Stimulated activated CD4-positive, alpha-beta T cell treated with anti-CD3 and anti-CD28 coated beads, Interleukin-1b, Interleukin-23, amount 100 ng/mL, for 24 hours (primary cell): ENCODE data around the gene DCST2.

Experiments used
- DNase-seq, 4 experiments: peaks; one replicate each; pipeline ENCODE4 v3.0.0-alpha.2; 2020; ENCODE audit warnings: low read depth in 4 of 4, low spot score in 1 of 4

Gene DCST2

DNA sequence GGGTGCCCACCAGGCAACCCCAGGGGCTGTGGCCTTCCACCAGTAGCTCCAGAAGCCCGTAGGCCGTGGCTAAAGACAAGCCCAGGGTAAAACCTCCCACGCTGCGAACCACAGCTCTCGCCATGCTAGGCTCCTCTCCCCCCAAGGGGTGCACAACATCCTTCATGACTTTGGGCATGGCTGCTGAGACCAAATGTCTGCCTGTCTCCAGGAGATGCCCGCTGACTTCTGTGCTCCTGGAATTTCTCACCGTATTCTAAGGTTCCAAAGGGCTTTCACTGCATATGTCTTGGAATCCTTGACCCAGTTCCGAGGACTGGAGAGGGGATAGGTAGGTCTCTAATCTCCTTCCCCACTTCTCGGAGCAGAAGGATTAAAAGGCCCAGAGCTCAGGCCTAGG, at the start of gene DCST2, which contains the start of gene DCST1:
Gene DCST2, minus strand, starts transcription at position 258 of the 400 bp plus-strand sequence. Its CDS starts 80 bp downstream, at position 178.
Gene DCST1, plus strand, starts transcription at position 301 of the 400 bp plus-strand sequence. CDS start 213 bp downstream, outside the sequence.
- DNase-seq: no peak

- no peak for DNase-seq
Observed at GRCh38 chr1:155083052-155083541, 49.5 kb upstream of the DCST2 start.

DNA sequence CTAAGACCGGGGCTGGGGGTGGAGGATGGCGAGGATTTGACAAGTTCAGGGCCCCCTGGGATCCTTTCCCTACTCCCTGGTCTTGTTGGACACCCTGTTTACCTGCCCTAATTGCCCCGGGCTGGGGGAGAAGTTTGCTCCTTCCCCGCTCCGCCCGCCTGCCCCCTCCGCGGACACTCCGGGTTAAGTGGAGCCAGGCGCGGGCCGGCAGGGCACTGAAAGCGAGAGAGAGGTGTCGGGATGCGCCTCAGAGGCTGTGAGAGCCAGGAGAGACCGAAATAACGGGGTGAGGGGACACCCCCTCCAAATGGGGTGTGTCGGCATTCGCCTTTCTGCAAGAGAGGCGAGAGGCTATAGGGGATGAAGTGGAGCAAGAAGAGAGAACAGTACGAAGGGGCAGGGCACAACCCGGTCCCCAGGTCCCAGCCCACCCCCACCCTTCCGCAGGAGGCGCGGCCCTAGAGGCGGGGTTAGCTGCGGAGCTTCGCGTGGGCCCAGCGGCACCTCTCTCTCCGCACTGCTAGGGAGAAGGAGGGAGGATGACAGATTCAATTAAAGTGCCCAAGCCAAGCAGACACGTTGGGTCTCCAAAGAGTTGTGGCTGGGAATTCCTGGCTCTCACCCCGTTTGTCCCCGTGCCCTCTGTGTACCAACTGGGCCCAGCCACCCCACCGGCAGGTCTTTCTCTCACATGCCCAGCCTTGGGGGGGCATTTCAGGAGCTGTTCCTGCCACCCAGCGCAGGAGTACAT, 48.9 kb upstream of the DCST2 start:
- no peak for DNase-seq

DNA sequence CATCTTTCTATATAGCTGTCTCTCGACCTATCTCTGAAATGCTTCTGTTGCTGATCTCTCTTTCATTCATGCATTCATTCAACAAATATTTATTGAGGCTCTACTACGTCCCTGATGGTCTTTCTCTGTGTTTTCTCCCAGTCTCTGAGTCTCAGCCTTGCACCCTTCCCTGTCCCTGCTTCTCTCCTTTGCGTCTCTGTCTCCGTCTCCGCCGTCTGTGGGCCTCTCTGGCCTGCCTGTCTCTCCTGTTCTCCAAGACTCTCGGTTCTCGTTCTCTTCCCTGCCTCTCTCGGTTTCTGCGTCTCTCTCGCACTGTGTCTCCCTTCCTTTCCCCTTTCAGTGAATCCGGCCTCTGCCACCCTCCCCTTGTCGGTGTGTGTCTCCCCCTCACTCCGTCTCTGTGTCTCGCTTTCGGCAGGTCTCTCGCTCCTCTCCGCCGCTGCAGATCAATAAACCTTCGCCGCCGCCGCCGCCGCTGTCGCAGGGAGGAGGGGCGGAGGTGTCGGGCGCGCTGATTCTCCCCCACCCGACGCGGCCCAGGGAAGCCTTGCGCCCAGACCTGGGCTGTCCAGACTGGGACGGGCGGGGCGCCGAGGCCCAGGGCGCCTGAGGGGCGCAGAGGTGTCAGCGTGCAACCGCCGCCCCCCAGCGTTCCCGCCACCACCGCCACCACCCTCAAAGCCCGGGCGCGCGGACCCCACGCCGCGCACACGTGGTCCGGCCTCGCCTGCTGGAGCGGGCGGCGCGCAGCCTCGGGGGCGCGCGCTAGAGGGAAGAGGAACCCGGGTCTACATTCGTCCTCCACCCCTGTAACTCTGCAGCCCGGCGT, 48.1 kb upstream of the DCST2 start:
- no peak for DNase-seq

DNA sequence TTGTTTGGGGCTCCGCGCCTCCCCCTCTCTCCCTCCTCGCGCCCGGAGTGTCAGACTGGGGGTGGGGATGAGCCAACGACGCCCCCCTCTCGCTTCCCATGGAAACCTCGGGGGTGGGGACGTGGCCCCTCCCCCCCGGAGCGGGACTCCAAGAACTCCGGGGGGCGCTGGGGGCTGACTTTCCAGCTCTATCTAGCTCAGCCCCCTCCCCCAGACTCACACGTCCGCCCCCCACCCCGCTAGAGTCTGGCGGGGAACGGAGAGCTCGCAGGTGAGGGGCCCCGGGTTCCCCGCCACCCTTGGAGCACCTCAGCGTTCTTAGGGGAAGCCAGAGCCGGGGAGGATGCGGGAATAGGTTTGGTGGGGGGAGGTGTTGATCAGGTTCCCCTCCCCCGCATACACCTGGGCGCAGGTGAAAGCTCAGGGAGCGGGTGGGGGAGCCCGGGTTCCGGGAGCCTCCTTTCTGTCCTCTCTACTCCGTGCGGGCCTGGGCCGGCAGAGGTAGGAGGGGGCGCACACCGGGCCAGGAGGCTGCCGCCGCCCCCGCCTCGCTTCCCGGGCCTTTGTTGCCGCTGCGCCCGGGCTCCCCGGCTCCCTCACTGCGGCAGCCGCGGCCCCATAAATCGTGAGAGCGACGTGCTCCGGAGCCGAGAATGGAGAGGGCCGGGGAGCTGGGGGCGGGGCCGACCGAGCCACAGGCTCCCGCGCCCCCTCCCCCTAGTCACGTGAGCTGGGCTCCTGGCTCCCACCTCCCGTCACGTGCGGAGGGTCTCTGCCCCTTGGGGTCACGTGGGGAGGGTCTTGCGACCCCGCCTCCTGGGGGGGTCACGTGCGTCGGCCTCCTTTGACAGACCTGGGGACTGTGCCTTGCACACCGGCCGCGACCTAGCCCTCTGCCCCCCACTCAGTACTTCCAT, 47.0 kb upstream of the DCST2 start:
- no peak for DNase-seq

DNA sequence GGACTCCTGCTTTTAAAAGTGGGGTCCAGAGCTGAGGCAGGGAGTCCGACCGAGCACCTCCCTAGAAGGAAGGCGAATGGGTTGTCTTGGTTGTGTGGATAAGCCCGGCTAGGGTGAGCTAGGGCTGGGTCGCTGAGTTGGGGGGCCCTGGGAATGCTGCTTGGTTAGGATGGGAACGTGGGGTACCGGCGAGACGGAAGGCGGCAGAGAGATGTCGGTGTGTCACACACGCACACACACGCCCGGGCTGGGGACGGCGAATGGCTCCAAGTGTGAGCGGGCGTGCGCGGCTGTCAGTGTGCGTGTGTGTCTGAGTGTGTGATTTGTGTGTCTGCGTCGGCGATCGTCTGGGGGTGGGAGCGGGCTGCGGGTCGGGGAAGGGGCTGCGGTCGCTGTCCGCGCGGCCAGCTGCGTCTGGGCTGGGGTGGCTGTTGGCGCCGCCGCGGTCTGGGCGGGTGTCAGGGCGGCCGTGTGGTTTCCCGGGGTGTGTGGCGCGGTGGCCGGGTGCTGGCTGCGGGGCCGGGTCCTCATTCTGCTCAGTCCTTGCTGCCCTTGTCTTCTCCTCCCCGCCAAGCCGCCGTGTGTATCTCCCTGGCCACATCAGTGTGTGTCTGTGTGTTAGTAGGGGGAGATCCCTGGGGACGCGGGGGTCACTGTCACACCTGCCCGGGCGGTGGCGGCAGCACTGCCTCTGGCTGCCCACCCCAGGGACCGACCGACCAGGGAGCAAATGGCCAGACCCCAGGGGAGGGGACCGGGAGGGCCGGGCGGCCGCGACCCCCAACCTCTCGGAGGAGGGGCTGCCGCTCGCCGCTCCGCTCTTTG, 46.1 kb upstream of the DCST2 start:
- no peak for DNase-seq

- no peak for DNase-seq
Observed at GRCh38 chr1:155079210-155079486, 45.6 kb upstream of the DCST2 start.

DNA sequence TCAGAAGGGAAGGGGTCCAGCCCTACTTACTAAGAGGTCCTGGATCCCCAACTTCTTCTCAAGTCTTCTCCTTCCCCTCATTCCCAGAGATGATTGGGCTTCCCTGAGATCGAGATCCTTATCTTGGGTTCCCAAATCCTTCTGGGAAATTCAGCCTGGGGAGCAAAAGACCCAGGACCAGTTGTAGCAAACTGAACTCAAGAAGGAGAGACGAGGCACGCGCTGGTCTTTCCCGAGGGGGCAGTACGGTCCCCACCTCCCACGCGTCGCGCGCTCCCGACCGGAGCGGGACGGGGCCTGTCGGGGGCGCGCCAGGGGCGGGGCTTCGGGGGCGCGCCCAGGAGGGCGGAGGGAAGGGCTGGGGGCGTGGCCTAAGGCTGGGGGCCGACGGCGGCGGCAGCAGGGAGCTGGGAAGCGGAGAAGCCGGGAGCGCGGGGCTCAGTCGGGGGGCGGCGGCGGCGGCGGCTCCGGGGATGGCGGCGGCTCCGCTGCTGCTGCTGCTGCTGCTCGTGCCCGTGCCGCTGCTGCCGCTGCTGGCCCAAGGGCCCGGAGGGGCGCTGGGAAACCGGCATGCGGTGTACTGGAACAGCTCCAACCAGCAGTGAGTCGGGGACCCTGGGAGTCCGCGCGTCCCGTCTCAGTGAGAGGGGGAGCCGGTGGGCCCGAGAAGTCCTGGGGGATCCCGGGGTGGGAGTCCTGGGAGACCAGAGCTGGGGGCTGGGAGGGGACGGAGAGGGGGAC, 45.1 kb upstream of the DCST2 start, which contains the start of gene EFNA3:
Gene EFNA3, plus strand, starts transcription at position 369 of the 741 bp plus-strand sequence. Its CDS starts 105 bp downstream, at position 474.
- DNase-seq: peak in 2 of 4 experiments; percentile 50 to 62

DNA sequence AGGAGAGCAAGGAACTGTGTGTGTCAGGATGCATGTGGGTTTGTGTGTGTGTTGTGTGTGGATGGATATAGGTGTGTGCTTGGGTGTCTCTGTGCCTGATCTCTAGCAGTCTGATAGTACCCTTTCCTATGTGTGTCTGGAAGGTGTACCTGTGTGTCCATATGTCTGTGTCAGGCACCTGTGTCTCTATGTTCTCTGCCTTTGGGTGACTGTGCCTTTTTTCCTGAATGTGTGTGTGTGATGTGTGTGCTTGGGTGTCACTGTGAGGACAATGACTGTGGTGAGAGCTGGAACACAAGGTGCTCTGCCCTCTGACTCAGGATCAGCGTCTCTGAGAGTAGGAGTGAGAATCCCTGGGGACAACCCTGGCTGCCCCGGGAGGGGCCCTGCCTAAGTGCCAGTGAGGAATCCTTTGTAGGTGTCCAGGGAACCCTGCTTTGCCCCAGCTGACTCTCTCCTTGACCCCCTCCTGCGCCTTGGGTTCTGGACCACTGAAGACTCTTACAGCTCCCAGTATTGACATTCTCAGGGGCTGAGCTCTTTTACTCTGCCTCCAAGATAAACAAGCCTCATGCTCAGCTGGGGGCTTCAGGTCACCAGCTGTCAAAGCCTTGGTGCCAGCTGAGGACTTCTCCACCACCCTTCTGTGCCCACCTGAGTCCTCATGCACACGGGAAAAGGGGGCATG, 44.3 kb upstream of the DCST2 start:
- DNase-seq: no peak

DNA sequence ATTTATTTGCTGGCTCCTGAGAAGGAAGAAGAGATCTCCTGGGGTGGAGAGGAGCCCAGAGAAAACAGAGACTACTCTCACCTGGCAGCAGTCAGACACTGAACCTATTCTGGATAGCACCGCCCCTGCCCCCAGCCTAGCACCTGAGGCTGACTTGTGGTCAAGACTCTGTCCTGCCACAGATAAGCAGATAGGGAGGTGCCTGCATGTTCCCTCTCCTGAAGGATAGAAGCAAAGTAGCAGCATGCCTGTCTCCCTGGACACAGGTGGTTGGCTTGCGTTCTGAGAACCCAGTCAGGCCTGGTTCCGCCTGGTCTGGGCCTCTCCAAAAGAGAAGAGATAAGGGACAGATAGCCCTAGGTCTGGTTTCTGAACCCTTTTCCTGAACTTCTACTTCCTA, 43.8 kb upstream of the DCST2 start:
- DNase-seq: no peak

GRCh38 chr1:155076371-155076770, 42.8 kb upstream of the DCST2 start:
- no peak for DNase-seq

DNA sequence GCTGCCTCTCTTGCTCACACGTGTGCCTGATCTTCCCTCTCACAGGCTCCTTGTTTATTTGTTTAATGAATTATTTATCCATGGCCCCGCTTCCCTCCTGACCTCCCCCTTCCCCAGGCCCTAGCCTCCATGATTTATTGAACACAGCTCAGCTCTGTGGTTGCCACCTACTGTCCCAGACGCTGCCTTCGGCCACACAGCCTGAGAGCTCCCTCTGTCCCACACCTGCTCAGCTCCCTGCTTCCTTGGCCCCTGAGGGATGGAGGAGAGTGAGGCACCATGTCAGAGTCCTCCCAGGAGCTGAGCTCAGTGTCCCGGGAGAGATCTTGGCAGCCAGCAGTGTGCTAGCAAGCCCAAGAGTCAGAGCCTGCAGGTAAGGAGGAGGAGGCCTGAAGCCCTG, 42.0 kb upstream of the DCST2 start:
- no peak for DNase-seq

GRCh38 chr1:155073377-155074242, 40.0 kb upstream of the DCST2 start:
- DNase-seq: no peak

DNA sequence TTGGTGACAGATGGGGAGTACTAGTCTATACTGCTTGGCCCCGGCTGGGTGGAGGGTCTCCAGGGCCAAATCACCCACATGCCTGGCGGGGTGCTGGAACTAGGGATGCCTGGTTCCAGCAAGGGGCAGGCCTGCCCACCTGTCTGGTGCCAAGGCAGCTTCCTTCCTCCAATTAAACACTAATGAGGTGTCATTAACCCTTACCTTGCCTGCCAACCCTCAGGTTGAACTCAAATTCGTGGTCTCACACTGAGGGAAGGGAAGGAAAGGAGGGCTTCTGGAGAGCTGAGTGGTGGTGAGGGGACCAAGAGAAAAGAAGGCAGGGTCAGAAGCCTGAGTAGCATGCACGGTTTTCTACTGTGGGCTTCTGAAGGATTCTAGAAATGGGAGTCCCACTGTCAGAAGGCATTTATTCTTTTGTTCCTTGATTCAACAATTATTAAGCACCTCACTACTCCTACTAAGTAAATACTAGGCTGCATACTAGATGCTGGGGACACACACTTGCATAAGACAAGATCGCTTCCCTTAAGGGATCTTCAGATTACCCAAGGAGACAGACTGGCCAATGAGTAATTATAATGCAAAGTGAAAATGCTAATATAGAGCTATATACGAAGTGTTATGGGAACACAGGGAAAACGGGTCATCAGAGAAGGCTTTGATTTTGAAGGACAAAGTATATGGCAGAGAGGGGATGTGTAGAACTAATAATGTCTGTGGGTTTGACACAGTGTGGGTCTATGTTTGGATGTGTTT, 39.1 kb upstream of the DCST2 start:
- no peak for DNase-seq

DNA sequence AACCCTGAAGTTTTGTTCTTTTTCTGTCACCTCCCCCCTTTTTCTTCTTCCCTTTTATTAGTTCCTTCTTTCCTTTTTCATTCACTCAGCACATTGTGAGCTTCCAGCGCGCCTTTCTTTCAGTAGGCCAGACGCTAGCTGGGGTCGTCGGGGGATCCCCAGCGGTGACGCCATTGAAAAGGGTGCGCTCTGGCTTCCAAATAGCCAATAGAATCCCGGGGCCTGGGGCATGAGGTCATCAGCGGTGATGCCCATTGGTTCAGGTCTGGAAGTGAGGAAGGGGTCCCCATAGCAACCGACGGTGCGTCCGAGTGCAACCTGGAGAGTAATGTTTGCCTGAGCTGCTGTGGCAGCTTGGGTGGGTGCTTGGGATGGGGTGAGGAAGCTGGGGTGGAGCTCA, 38.1 kb upstream of the DCST2 start:
- no peak for DNase-seq

GRCh38 chr1:155070721-155071569, 37.4 kb upstream of the DCST2 start:
- DNase-seq: peak in 2 of 4 experiments; percentile 66 to 70
